SK-N-SH (cell line): Measurements from ENCODE around the gene ARMC9. TPM values are rescaled to one million over a fixed set of nuclear protein-coding genes. Genes with fewer than 3 reads are reported as not detected.
"Not testable (repeated sequence)": the region's sequence is repeated elsewhere in the genome, so short reads cannot be mapped to it uniquely, and the experiment has no call there.

Experiments used
- CTCF ChIA-PET: fragments of 300-600, 350-600 bp; formaldehyde crosslinking; extraction: SDS; loops from one replicate; lab custom pipeline; 2021; lab: Yijun Ruan, JAX
- POLR2A ChIA-PET: fragments of 350-600 bp; sonication (Branson Sonifier 250); formaldehyde crosslinking; extraction: SDS; loops from one replicate; lab custom pipeline; 2020; ENCODE audit warnings: antibody characterized with exemption, inconsistent platforms; lab: Yijun Ruan, JAX
- DNase-seq: peaks from one replicate; pipeline ENCODE4 v3.0.0; 2012
- H2AFZ ChIP-seq: fragments of 200-600 bp; sonication (generic); 2 replicates; pipeline ENCODE4 v1.8.1; 2016; ENCODE audit warnings: antibody characterized with exemption, mild to moderate bottlenecking, low read depth
- H3F3A ChIP-seq: fragments of 200-600 bp; sonication (generic); replicated peaks from 2 replicates; pipeline ENCODE3; 2016; ENCODE audit warnings: antibody characterized with exemption, mild to moderate bottlenecking; ENCODE audit not compliant: insufficient read depth
- H3K27ac ChIP-seq, 2 experiments: fragments of 200-500 bp in 1 of 2; fragments of 200-600 bp in 1 of 2; sonication (Bioruptor generic) in 1 of 2; sonication (generic), shearing (Covaris generic) in 1 of 2; 2 replicates each; pipeline versions ENCODE4 v1.5.1 to v1.6.1; 2014 to 2016; ENCODE audit warnings: low read depth in 2 of 2, inconsistent platforms in 1 of 2, low read length in 1 of 2, mild to moderate bottlenecking in 1 of 2, mixed read lengths in 1 of 2
- H3K27me3 ChIP-seq: fragments of 200-600 bp; sonication (generic), shearing (Covaris generic); 2 replicates; pipeline ENCODE4 v1.6.1; 2016; ENCODE audit warnings: mixed run types; ENCODE audit not compliant: insufficient read depth
- H3K36me3 ChIP-seq, 2 experiments: fragments of 200-500 bp in 1 of 2; fragments of 200-600 bp in 1 of 2; sonication (Bioruptor generic) in 1 of 2; sonication (generic) in 1 of 2; replicated peaks in 1 of 2; 2 replicates each; pipeline versions ENCODE3 to v1.5.1; 2014 to 2016; ENCODE audit warnings: low read length in 1 of 2, mild to moderate bottlenecking in 1 of 2; ENCODE audit not compliant: insufficient read depth in 2 of 2, control insufficient read depth in 1 of 2
- H3K4me1 ChIP-seq, 2 experiments: fragments of 200-500 bp in 1 of 2; fragments of 200-600 bp in 1 of 2; sonication (Bioruptor generic) in 1 of 2; sonication (generic), shearing (Covaris generic) in 1 of 2; 2 replicates each; pipeline versions ENCODE4 v1.5.1 to v1.6.1; 2014 to 2016; ENCODE audit warnings: low read depth in 1 of 2, low read length in 1 of 2, mixed run types in 1 of 2; ENCODE audit not compliant: insufficient read depth in 2 of 2, control insufficient read depth in 1 of 2
- H3K4me2 ChIP-seq: fragments of 200-600 bp; sonication (generic), shearing (Covaris generic); 2 replicates; pipeline ENCODE4 v1.6.1; 2017; ENCODE audit warnings: mixed run types
- H3K4me3 ChIP-seq, 2 experiments: fragments of 200-500 bp in 1 of 2; fragments of 200-600 bp in 1 of 2; sonication (Bioruptor generic) in 1 of 2; sonication (generic), shearing (Covaris generic) in 1 of 2; 2 replicates each; pipeline versions ENCODE4 v1.5.1 to v1.8.1; 2014 to 2016; ENCODE audit warnings: low read depth in 2 of 2, inconsistent platforms in 1 of 2, low read length in 1 of 2, mild to moderate bottlenecking in 1 of 2, mixed read lengths in 1 of 2, moderate library complexity in 1 of 2
- H3K79me2 ChIP-seq: fragments of 200-600 bp; sonication (generic); 2 replicates; pipeline ENCODE4 v1.8.1; 2017; ENCODE audit warnings: mild to moderate bottlenecking; ENCODE audit not compliant: insufficient read depth
- H3K9ac ChIP-seq: fragments of 200-600 bp; sonication (generic); 2 replicates; pipeline ENCODE4 v1.6.1; 2017; ENCODE audit warnings: mixed run types
- H3K9me2 ChIP-seq: fragments of 200-600 bp; sonication (generic); 2 replicates; pipeline ENCODE4 v1.6.1; 2017; ENCODE audit warnings: mixed run types
- H3K9me3 ChIP-seq: fragments of 200-600 bp; sonication (generic); 2 replicates; pipeline ENCODE4 v1.6.1; 2017; ENCODE audit warnings: mixed run types, mild to moderate bottlenecking, moderate library complexity
- H4K20me1 ChIP-seq: fragments of 200-600 bp; sonication (generic); 2 replicates; pipeline ENCODE4 v1.6.1; 2017; ENCODE audit warnings: mild to moderate bottlenecking, mixed run types; ENCODE audit not compliant: insufficient read depth
- ELF1 ChIP-seq: IDR thresholded peaks from 2 replicates; pipeline ENCODE4 v1.4.0; 2012
- EP300 ChIP-seq, 2 experiments: IDR thresholded peaks; 2 replicates each; pipeline versions ENCODE4 v1.4.0 to v1.6.1; 2012; ENCODE audit warnings: borderline replicate concordance in 1 of 2, low read depth in 1 of 2, low read length in 1 of 2
- FOXJ3 ChIP-seq: sonication (generic); formaldehyde crosslinking; IDR thresholded peaks from 2 replicates; pipeline ENCODE4 v1.5.1; 2020; ENCODE audit warnings: mild to moderate bottlenecking, missing genetic modification reagents
- FOXM1 ChIP-seq: IDR thresholded peaks from 2 replicates; pipeline ENCODE4 v1.4.0; 2012; ENCODE audit warnings: low read depth, mild to moderate bottlenecking
- GATA2 ChIP-seq: sonication (generic); formaldehyde crosslinking; IDR thresholded peaks from 2 replicates; pipeline ENCODE4 v1.5.0; 2020; ENCODE audit warnings: mild to moderate bottlenecking, missing genetic modification reagents
- JUND ChIP-seq: IDR thresholded peaks from 2 replicates; pipeline ENCODE4 v1.4.0; 2012
- MXI1 ChIP-seq: IDR thresholded peaks from 2 replicates; pipeline ENCODE4 v1.6.1; 2012; ENCODE audit warnings: mild to moderate bottlenecking, low read depth, low read length, improper control_type of control experiment
- NFIC ChIP-seq: IDR thresholded peaks from 2 replicates; pipeline ENCODE4 v1.4.0; 2012; ENCODE audit warnings: borderline replicate concordance
- NRF1 ChIP-seq: IDR thresholded peaks from 2 replicates; pipeline ENCODE4 v1.6.1; 2012; ENCODE audit warnings: low read depth, mild to moderate bottlenecking, low read length
- POLR2AphosphoS5 ChIP-seq: IDR thresholded peaks from 2 replicates; pipeline ENCODE4 v1.6.1; 2012; ENCODE audit warnings: low read depth, low read length
- RAD21 ChIP-seq: IDR thresholded peaks from 2 replicates; pipeline ENCODE4 v1.6.1; 2012; ENCODE audit warnings: mild to moderate bottlenecking, low read length
- RXRA ChIP-seq: IDR thresholded peaks from 2 replicates; pipeline ENCODE4 v1.4.0; 2012; ENCODE audit warnings: low read depth, mild to moderate bottlenecking, borderline replicate concordance
- SIN3A ChIP-seq: IDR thresholded peaks from 2 replicates; pipeline ENCODE4 v1.6.1; 2012; ENCODE audit warnings: low read depth, mild to moderate bottlenecking, low read length, moderate library complexity, borderline replicate concordance
- TAF1 ChIP-seq: IDR thresholded peaks from 2 replicates; pipeline ENCODE4 v1.6.1; 2012; ENCODE audit warnings: low read depth, mild to moderate bottlenecking, low read length, moderate library complexity, borderline replicate concordance
- WGBS: methylation state at CpG from one replicate; pipeline ENCODE4 v1.1.6; 2017; ENCODE audit warnings: low lambda C conversion rate; 5-methylcytosine and 5-hydroxymethylcytosine counted together
- polyA plus RNA-seq, 3 experiments: library from polyadenylated mRNA; depleted of rRNA; stranded (reverse); fragments of >200 nt; gene quantifications; 2 replicates each; pipeline ENCODE4 v1.2.3, GENCODE V29; 2012
- TF ChIP-seq, protein P1 (sequence below): IDR thresholded peaks from 2 replicates; pipeline ENCODE4 v1.6.1; 2012; ENCODE audit warnings: mild to moderate bottlenecking, low read depth, low read length, moderate library complexity
- TF ChIP-seq, protein P2 (sequence below): fragments of 150-350 bp; IDR thresholded peaks from 2 replicates; pipeline ENCODE4 v1.6.1; 2016; ENCODE audit warnings: mild to moderate bottlenecking, low read depth, low read length

Gene ARMC9
- polyA plus RNA-seq, 1 of the 3 experiments (the other 2 are of a cell fraction), result 25.3 TPM

DNA sequence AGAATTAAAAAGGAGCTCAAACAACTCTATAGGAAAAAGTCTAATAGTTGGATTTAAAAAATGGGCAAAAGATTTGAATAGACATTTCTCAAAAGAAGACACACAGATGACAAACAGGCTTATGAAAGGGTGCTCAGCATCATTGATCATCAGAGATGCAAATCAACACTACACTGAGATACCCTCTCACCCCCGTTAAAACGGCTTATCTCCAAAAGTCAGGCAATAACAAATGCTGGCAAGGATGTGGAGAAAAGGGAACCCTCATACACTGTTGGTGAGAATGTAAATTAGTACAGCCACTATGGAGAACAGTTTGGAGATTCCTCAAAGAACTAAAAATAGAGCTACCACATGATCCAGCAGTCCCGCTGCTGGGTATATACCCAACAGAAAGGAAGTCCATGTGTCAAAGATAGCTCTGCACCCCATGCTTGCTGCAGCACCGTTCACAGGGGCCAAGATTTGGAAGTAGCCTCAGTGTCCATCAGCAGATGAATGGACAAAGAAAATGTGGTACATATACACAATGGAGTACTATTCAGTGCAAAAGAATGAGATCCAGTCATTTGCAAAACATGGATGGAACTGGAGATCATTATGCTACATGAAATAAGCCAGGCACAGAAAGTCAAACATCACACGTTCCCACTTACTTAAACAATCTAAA lies 150.4 kb downstream of the ARMC9 start (continued):
- TF ChIP-seq, protein P1, sequence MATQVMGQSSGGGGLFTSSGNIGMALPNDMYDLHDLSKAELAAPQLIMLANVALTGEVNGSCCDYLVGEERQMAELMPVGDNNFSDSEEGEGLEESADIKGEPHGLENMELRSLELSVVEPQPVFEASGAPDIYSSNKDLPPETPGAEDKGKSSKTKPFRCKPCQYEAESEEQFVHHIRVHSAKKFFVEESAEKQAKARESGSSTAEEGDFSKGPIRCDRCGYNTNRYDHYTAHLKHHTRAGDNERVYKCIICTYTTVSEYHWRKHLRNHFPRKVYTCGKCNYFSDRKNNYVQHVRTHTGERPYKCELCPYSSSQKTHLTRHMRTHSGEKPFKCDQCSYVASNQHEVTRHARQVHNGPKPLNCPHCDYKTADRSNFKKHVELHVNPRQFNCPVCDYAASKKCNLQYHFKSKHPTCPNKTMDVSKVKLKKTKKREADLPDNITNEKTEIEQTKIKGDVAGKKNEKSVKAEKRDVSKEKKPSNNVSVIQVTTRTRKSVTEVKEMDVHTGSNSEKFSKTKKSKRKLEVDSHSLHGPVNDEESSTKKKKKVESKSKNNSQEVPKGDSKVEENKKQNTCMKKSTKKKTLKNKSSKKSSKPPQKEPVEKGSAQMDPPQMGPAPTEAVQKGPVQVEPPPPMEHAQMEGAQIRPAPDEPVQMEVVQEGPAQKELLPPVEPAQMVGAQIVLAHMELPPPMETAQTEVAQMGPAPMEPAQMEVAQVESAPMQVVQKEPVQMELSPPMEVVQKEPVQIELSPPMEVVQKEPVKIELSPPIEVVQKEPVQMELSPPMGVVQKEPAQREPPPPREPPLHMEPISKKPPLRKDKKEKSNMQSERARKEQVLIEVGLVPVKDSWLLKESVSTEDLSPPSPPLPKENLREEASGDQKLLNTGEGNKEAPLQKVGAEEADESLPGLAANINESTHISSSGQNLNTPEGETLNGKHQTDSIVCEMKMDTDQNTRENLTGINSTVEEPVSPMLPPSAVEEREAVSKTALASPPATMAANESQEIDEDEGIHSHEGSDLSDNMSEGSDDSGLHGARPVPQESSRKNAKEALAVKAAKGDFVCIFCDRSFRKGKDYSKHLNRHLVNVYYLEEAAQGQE, result no peak

DNA sequence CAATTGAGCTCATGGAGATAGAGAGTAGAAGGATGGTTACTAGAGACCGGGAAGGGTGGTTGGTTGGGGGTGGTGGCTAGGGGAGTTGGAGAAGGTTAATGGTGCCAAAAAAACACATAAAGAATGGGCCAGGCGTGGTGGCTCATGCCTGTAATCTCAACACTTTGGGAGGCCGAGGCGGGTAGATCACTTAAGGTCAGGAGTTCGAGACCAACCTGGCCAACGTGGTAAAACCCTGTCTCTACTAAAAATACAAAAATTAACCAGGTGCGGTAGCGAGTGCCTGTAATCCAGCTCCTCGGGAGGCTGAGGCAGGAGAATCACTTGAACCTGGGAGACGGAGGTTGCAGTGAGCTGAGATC lies 150.9 kb downstream of the ARMC9 start:
- DNase-seq, result not testable (repeated sequence)
- 96% methylated on average over 10 of the region's 10 CpGs for WGBS

DNA sequence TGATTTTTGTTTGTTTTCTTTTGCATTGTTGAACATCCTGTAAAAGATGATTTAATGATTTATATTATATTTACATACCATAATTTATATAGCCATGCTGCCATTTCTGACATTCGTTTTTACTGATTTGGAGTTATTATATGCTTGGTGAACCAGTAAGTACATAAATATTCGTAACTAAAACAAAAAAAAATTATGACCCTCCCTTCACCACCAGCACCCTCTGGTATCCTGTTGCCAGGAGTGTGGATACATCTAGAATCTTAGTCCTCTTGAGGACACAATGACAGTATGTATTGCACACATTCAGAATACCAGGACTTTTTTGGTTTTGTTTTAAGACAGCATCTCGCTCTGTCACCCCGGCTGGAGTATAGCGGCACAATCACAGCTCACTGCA lies 153.2 kb downstream of the ARMC9 start:
- no peak overlapping the region for H2AFZ ChIP-seq
- H3K27me3 ChIP-seq, result no peaks in the 10 kb centered on the region
- no peak overlapping the region for H3K27ac ChIP-seq
- H3K9ac ChIP-seq, result no peak overlapping the region
- no peaks in the 10 kb centered on the region for H4K20me1 ChIP-seq
- no peak overlapping the region for H3K4me3 ChIP-seq
- CTCF ChIA-PET, result no interaction called here
- POLR2A ChIA-PET, result no interaction called here
- TF ChIP-seq GATA2 (CRISPR knock-in tag) (no peak), FOXJ3 (CRISPR knock-in tag) (no peak), TAF1 (no peak), POLR2AphosphoS5 (no peak), SIN3A (no peak), ELF1 (no peak), JUND (no peak), RAD21 (no peak), EP300 (IDR thresholded peaks at IDR 0.05; ENCODE audit: borderline replicate concordance in 1 of 2, low read depth in 1 of 2, low read length in 1 of 2) (no peak), NRF1 (no peak), FOXM1 (no peak), RXRA (no peak), NFIC (no peak), MXI1 (no peak)
- TF ChIP-seq, protein P2, sequence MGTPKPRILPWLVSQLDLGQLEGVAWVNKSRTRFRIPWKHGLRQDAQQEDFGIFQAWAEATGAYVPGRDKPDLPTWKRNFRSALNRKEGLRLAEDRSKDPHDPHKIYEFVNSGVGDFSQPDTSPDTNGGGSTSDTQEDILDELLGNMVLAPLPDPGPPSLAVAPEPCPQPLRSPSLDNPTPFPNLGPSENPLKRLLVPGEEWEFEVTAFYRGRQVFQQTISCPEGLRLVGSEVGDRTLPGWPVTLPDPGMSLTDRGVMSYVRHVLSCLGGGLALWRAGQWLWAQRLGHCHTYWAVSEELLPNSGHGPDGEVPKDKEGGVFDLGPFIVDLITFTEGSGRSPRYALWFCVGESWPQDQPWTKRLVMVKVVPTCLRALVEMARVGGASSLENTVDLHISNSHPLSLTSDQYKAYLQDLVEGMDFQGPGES, result no peak
- TF ChIP-seq, all 33 proteins: peak for 0
- WGBS, result 95% methylated on average over 5 of the region's 5 CpGs
- Histone ChIP-seq H3K9me2 (no peaks in the 10 kb centered on the region), H3K9me3 (no peaks in the 10 kb centered on the region), H3K4me2 (no peak overlapping the region), H3F3A (no peaks in the 10 kb centered on the region), H3K36me3 (no peaks in the 10 kb centered on the region), H3K4me1 (peaks cover 0 to 25% of the 10 kb centered on the region in 2 experiments; a peak in 2 of 4 replicates), H3K79me2 (no peaks in the 10 kb centered on the region)
- DNase-seq, result no peak

More for the DNA sequence above, 150.9 kb downstream of the ARMC9 start:
- H4K20me1 ChIP-seq, H3K27ac ChIP-seq, H3K9me3 ChIP-seq, H2AFZ ChIP-seq, H3K79me2 ChIP-seq, H3K36me3 ChIP-seq, H3K9ac ChIP-seq, H3F3A ChIP-seq, H3K9me2 ChIP-seq, H3K4me2 ChIP-seq, POLR2A ChIA-PET, H3K4me3 ChIP-seq, H3K27me3 ChIP-seq: not testable (repeated sequence)
- H3K4me1 ChIP-seq, result peaks cover 0 to 11% of the 10 kb centered on the region in 2 experiments; a peak in 2 of 4 replicates
- CTCF ChIA-PET, result interaction anchor here (0.7 to 1.2 kb wide), 2 partner anchors 52 to 60 kb away, joined by 3 read pairs; no protein-coding TSS in a partner anchor
